Subcutaneous adipose tissue (tissue), 4 donors: Measurements from ENCODE around the gene RBMXL3. TPM values are rescaled to one million over a fixed set of nuclear protein-coding genes. Genes with fewer than 3 reads are reported as not detected.

Experiments used
- CTCF ChIP-seq: fragments of 450-650 bp; IDR thresholded peaks from one replicate; pipeline ENCODE4 v1.5.1; 2016; ENCODE audit warnings: low read depth, mild to moderate bottlenecking, control low read depth, antibody characterized with exemption, moderate library complexity
- total RNA-seq, 4 donors: library from RNA; depleted of rRNA; stranded (reverse); fragments of >200 nt; gene quantifications; one replicate each; pipeline ENCODE4 v1.1.0, GENCODE V29; 2016

The RBMXL3 gene
- not detected for total RNA-seq

GRCh38 chrX:115189110-115189509, at the start of gene RBMXL3:
TSS of gene RBMXL3 (plus strand) at chrX:115189410. CDS start at chrX:115189442, 32 bp downstream.
- TF ChIP-seq CTCF: no peak

GRCh38 chrX:115142057-115142456, 47.2 kb upstream of the RBMXL3 start:
- TF ChIP-seq CTCF: no peak

- no peak for TF ChIP-seq CTCF
Observed at GRCh38 chrX:115147220-115147619, 42.0 kb upstream of the RBMXL3 start.

- no peak for TF ChIP-seq CTCF
Observed at GRCh38 chrX:115173181-115173580, 16.0 kb upstream of the RBMXL3 start.

- TF ChIP-seq CTCF: no peak
Observed at GRCh38 chrX:115174548-115174947, 14.7 kb upstream of the RBMXL3 start.

- TF ChIP-seq CTCF: no peak
Observed at GRCh38 chrX:115177932-115178331, 11.3 kb upstream of the RBMXL3 start.

- TF ChIP-seq CTCF: no peak
Observed at GRCh38 chrX:115178473-115178872, 10.7 kb upstream of the RBMXL3 start.
